Fibroblast of pulmonary artery (primary cell): ENCODE measurements around the gene RECQL5.

ENCODE experiments used
- DNase-seq: peaks from one replicate; pipeline ENCODE4 v3.0.0-alpha.2; 2010; ENCODE audit warnings: low read depth
- H3K4me3 ChIP-seq: replicated peaks from 2 replicates; pipeline ENCODE4 v1.5.1; 2011; ENCODE audit warnings: low read depth, mild to moderate bottlenecking, control low read depth, low read length, moderate library complexity
- TF ChIP-seq, protein P1 (sequence below): IDR thresholded peaks from 2 replicates; pipeline ENCODE4 v1.5.1; 2011; ENCODE audit warnings: mild to moderate bottlenecking, control low read depth, low read length, inconsistent platforms; ENCODE audit errors: missing control alignments

RECQL5 gene

DNA sequence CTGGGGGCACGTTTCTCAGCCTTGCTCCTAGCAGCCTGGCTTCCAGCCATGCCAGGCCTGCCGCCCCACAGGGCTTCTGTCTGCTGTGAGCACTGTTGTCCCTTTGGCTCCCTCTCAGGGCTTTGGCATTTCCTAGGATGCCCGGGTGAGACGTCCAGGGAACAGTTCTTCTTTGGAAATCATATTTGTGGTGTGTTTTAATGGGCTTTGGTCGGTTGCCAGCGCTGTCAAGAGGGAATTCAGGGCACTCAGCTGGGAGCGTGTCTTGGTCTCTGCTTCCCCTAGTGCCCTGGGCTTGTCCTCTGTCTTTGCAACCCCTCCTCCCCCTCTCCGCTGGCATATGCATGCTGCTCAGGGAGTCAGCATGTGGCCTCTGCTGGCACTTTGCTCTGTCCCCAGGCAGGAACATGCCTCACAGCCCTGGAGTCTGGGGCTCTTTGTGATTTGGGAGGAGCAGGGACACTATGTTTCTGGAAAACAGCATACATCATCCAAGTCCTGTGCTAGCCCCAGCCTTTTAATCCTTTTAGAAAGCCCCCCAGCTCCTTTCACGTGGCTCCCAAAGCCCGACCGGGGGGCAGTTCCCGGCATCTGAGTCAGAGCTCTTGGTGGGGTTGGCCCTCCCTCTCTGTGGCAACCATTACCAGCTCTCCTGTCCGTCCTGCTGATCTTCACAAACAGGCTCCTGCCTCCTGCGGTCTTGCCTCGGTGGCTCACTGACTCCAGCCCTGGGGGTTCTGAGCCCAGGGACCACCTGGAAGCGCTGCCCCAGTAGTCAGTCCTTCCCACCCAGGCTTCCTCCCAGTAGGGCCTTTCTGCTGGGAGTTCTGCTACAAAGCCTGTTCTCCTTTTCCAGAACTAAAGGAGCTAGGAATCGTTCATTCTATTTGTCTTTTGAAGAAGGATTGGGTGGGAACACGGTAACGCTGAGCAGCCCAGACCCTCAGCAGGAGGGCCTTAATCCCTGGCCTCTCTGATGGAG is 26.8 kb upstream of the RECQL5 start:
- DNase-seq = peak; percentile 69
- TF ChIP-seq, protein P1, sequence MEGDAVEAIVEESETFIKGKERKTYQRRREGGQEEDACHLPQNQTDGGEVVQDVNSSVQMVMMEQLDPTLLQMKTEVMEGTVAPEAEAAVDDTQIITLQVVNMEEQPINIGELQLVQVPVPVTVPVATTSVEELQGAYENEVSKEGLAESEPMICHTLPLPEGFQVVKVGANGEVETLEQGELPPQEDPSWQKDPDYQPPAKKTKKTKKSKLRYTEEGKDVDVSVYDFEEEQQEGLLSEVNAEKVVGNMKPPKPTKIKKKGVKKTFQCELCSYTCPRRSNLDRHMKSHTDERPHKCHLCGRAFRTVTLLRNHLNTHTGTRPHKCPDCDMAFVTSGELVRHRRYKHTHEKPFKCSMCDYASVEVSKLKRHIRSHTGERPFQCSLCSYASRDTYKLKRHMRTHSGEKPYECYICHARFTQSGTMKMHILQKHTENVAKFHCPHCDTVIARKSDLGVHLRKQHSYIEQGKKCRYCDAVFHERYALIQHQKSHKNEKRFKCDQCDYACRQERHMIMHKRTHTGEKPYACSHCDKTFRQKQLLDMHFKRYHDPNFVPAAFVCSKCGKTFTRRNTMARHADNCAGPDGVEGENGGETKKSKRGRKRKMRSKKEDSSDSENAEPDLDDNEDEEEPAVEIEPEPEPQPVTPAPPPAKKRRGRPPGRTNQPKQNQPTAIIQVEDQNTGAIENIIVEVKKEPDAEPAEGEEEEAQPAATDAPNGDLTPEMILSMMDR = no peak
- H3K4me3 ChIP-seq = no peak overlapping the region

GRCh38 chr17:75692976-75693375 is 26.0 kb upstream of the RECQL5 start:
- no peak for DNase-seq
- TF ChIP-seq, protein P1 = no peak
- no peak overlapping the region for H3K4me3 ChIP-seq

GRCh38 chr17:75691801-75692626 is 25.1 kb upstream of the RECQL5 start:
- TF ChIP-seq, protein P1 = no peak
- no peak for DNase-seq
- H3K4me3 ChIP-seq = no peak overlapping the region

- DNase-seq = no peak
- no peak overlapping the region for H3K4me3 ChIP-seq
- TF ChIP-seq, protein P1 = no peak
Measured at GRCh38 chr17:75691371-75691791, 24.4 kb upstream of the RECQL5 start.

DNA sequence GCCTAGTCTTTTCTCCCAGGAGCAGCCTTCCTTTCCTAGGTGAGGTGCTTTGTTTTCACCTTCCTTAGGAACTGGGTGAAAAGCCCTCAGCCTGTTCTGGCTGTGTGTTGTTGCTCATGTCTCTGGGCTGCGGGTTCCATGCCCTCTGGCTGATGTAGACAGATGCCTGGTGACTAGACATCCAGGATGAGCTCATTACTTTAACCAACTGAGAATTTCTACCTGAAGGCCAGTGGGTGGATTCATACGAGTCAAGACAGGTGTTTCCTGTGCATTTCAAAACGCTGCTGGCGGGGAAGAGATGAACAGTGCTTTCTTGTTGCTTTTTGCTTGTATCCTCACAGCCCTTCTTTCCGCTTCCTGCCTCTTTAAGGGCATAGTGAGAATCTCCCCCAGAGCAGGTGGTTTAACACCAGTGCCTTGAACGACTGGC is 22.5 kb upstream of the RECQL5 start:
- no peak for DNase-seq
- no peak overlapping the region for H3K4me3 ChIP-seq
- TF ChIP-seq, protein P1 = no peak

DNA sequence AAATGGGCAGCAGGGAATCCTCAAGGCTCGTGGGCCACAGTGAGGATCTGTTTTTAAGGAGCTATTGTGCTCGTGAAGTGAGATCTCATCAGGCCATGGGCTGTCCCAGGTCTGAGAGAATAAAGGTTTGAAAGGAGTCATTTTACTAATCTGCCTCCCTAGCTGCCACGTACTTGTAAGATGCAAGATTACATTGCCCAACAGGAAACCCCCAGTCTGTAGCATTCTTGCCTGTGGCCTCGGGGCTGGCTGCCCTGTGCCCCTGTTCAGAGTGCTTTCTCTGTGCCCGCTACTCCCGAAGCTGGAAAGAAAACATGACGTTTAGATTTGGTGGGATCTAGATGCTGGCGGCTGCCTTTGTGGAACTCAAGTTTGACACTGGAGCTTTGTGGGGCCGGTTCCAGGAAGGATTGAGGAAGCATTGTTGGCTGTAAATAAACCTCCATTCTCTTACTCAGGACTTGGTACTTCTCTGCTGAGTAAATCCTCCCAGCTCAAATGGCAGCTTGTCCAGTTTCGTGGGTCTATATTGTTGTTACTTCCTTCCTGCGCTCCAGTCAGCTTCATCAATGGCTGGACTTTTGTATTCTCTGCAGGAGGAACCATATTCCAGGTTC is 21.4 kb upstream of the RECQL5 start:
- DNase-seq = peak; percentile 78
- TF ChIP-seq, protein P1 = no peak
- no peak overlapping the region for H3K4me3 ChIP-seq
